Psoas muscle (tissue), 8 donors: ENCODE data around the gene FBXO9. TPM values are rescaled to one million over a fixed set of nuclear protein-coding genes. Genes with fewer than 3 reads are reported as not detected.

Source experiments
- ATAC-seq, 4 donors: fragments of 200-7000 bp; cut with Tn5 transposase; one replicate each; pipeline ENCODE4 v1.9.1; 2020; ENCODE audit warnings: moderate library complexity in 3 of 4, mild to moderate bottlenecking in 2 of 4
- DNase-seq, 2 donors: peaks; one replicate each; pipeline ENCODE4 v3.0.0-alpha.2; 2020
- H3K27ac ChIP-seq: fragments of 200-600 bp; one replicate; pipeline ENCODE4 v1.8.0; 2022
- H3K27me3 ChIP-seq, 3 donors: fragments of 200-600 bp in 1 of 3; one replicate each; pipeline versions ENCODE4 v1.6.1 to v1.8.0; 2013 to 2022; ENCODE audit warnings: low read length in 2 of 3, mild to moderate bottlenecking in 2 of 3, moderate library complexity in 1 of 3; ENCODE audit not compliant: insufficient read depth in 3 of 3
- H3K36me3 ChIP-seq, 2 donors: fragments of 200-600 bp in 1 of 2; one replicate each; pipeline versions ENCODE4 v1.6.1 to v1.8.0; 2013 to 2022; ENCODE audit warnings: low read depth in 1 of 2, mild to moderate bottlenecking in 1 of 2, moderate library complexity in 1 of 2; ENCODE audit not compliant: insufficient read depth in 1 of 2
- H3K4me1 ChIP-seq: fragments of 200-600 bp; one replicate; pipeline ENCODE4 v1.8.0; 2022
- H3K4me3 ChIP-seq: fragments of 200-600 bp; one replicate; pipeline ENCODE4 v1.8.0; 2022; ENCODE audit warnings: mild to moderate bottlenecking
- H3K9me3 ChIP-seq: fragments of 200-600 bp; one replicate; pipeline ENCODE4 v1.8.0; 2022
- CTCF ChIP-seq: fragments of 200-600 bp; IDR thresholded peaks from one replicate; pipeline ENCODE4 v1.8.0; 2022; ENCODE audit warnings: antibody characterized with exemption
- WGBS, 3 donors: extraction: QIAGEN DNeasy Blood & Tissue Kit; methylation state at CpG; one replicate each; pipeline versions ENCODE4 v1.1.6 to v1.1.7; 2013; 5-methylcytosine and 5-hydroxymethylcytosine counted together
- intact Hi-C, 2 donors: fragments of 100-400 bp; cut with DNase I; formaldehyde crosslinking; loops; one replicate each; pipeline versions ENCODE4 v1.11.0 to v1.14.2; 2022
- polyA plus RNA-seq, 3 donors: library from polyadenylated mRNA; stranded (reverse); fragments of 200-250 nt; gene quantifications; one replicate each; pipeline ENCODE4 v1.2.3, GENCODE V29; 2013
- total RNA-seq, 4 donors: library from RNA; stranded (reverse); fragmentation: NEBNext Ultra II Directional in 2 of 4; extraction: Animal tissue kit (Norgen Biotek cat#: 25700) in 2 of 4; gene quantifications; one replicate each; pipeline versions ENCODE4 v1.2.1 to v1.2.4, GENCODE V29; 2021 to 2023
- donor health status: healthy with polysubstance abuse.
- donor health status: DM: no; HTN: no; CAD: no; lungs with moderate emphysema.
- donor health status: Bipolar disorder and iron deficiency.
- donor health status: healthy.
- donor health status: DM: yes; HTN: yes; CAD: no.
- donor health status: DM: no; HTN: no; CAD: no.
- donor health status: DM: no; HTN: no; CAD: no.
- donor health status: DM: yes; HTN: yes; CAD: no.

Gene FBXO9
- total and polyA plus RNA-seq, 7 donors = 23.2 to 74.2 (median 44.3) TPM

GRCh38 chr6:53115113-53115512, 49.9 kb downstream of the FBXO9 start:
- no peak for DNase-seq
- Histone ChIP-seq H3K27ac (no peak overlapping the region), H3K9me3 (no peaks in the 10 kb centered on the region), H3K27me3 (no peaks in the 10 kb centered on the region), H3K4me3 (no peak overlapping the region), H3K4me1 (no peaks in the 10 kb centered on the region), H3K36me3 (no peaks in the 10 kb centered on the region)
- ATAC-seq = no peak
- 97 to 99% (median 98%) methylated on average over 1 of the region's 1 CpG for WGBS, 3 donors
- no peak for TF ChIP-seq CTCF
- intact Hi-C loops = no loop called here

GRCh38 chr6:53115741-53116140, 50.5 kb downstream of the FBXO9 start:
- ATAC-seq (no peak), DNase-seq (no peak)
- no peak overlapping the region for H3K4me3 ChIP-seq
- no peaks in the 10 kb centered on the region for H3K36me3 ChIP-seq
- intact Hi-C loops = no loop called here
- no peaks in the 10 kb centered on the region for H3K27me3 ChIP-seq
- H3K4me1 ChIP-seq = no peaks in the 10 kb centered on the region
- no peak for TF ChIP-seq CTCF
- no peaks in the 10 kb centered on the region for H3K9me3 ChIP-seq
- 81 to 83% (median 82%) methylated on average over 2 of the region's 2 CpGs for WGBS, 3 donors
- H3K27ac ChIP-seq = no peak overlapping the region

- intact Hi-C loops = no loop called here
- Histone ChIP-seq H3K4me3 (no peak overlapping the region), H3K36me3 (no peaks in the 10 kb centered on the region), H3K27me3 (no peaks in the 10 kb centered on the region), H3K4me1 (no peaks in the 10 kb centered on the region), H3K9me3 (no peaks in the 10 kb centered on the region), H3K27ac (no peak overlapping the region)
- ATAC-seq (no peak), DNase-seq (no peak)
- 63 to 88% (median 68%) methylated on average over 1 of the region's 1 CpG for WGBS, 3 donors
- no peak for TF ChIP-seq CTCF
These were observed 54.1 kb downstream of the FBXO9 start for GRCh38 chr6:53119349-53119748.

GRCh38 chr6:53119772-53120409, 54.7 kb downstream of the FBXO9 start:
- Histone ChIP-seq H3K4me3 (no peak overlapping the region), H3K27me3 (no peaks in the 10 kb centered on the region), H3K9me3 (no peaks in the 10 kb centered on the region), H3K27ac (no peak overlapping the region), H3K36me3 (no peaks in the 10 kb centered on the region), H3K4me1 (no peaks in the 10 kb centered on the region)
- no peak for ATAC-seq
- no peak for DNase-seq
- 20 to 35% (median 26%) methylated on average over 4 of the region's 4 CpGs for WGBS, 3 donors
- intact Hi-C loops = no loop called here
- no peak for TF ChIP-seq CTCF
